HK-2 (cell line): Measurements from ENCODE around the gene SEC14L5.

Source experiments
- DNase-seq: peaks from one replicate; pipeline ENCODE4 v3.0.0-alpha.2; 2018; ENCODE audit not compliant: unreplicated experiment

Gene SEC14L5

DNA sequence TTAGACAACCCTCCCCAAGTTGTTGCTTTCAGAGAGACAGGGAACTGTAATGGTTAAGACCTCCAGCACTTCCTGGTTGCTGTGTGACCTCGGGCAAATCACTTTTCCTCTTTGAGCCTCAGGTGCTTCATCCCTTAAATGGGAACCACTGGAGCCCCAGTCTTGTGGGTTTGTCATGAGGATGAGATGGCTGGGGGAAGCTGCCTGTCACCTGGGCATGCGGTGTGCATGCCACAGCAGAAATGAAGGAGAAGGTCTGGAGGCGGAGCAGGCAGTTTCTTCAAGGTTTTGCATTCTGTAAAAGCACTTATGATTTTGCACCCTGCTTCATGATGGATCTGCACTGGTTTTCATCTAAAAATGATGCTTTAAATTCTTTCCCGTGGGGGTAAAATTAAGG, 53.5 kb downstream of the SEC14L5 start:
- no peak for DNase-seq

DNA sequence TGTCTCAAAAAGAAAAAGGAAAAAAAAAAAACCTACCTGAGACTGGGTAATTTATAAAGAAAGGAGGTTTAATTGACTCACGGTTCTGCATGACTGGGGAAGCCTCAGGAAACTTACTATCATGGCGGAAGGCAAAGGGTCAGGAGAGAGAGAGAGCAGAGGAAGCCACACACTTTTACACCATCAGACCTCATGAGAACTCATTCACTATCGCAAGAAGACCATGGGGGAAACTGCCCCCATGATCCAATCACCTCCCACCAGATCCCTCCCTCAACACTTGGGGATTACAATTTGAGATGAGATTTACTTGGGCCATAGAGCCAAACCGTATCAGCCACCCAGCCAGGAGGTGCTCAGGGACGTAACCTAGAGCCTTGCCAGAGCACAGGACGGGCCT, 54.8 kb downstream of the SEC14L5 start:
- no peak for DNase-seq

DNA sequence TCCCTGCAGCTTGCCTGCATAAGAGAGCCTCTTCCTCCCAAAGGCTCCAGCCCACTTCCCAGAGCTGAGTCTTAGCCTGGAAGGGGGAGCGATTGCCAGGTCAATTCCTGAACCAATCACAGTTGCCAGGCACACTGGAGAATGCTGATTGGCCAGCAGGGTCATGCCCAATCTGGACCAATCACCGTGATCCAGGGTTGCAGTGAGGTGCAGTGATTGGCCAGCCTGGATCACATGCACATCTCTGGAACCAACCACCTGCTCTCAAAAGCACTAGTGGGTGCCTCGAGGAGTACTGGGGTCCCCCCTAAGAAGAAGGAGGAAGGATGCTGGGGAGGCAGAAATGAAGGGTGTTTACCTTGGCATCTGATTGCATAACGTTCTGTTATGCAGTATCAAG, 57.2 kb downstream of the SEC14L5 start:
- DNase-seq, result no peak

DNA sequence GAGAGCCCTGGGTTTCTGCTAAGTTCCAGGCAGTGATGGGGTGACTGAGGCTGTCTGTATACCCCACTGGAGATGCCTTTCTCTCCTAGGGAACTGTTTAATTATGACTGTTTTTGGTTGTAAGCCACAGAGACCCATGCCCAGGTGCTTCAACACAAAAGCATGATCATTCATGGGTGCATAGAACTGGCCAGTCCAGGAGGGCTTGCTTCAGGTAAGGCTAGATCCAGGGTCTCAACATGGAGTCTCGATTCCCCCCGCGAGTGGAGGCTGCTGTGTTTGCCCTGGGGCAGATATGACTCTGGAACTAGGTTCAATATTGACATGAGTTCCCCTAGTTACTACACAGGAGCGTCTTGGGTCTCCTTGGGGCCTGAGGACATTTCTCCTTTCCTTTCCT, 57.8 kb downstream of the SEC14L5 start:
- DNase-seq, result no peak

DNA sequence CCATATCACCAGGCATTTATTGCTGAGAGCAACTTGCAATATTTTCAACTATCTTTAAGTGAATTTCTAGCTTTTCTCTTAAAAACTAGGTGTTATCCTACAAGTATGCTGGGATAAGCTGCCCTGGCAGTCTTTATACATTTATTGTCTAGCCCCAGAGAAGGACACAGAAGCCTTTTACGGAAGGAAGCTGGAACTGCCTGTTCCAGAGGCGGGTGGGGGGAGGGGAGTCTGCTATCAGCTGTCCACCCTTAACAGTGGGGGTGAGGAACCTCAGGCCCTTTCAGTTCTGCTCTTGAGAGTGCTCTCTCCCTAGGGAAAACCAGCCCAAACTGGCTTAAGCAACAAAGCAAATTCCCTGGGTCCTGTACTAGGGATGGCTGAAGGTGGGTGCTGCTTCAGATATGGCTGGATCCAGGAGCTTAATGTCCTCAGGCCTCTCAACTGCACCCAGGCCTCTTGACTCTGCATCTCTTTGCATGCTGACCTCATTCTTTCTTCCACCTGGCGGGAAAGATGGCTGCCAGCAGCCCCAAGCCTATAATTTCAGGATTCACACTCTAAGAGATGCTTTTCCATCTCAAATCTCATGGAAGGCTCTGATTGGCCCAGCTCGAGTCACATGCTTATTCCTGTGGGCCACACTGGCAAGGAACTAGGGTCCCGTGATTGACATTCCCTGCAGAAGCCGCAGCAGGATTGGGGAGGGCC, 59.0 kb downstream of the SEC14L5 start:
- DNase-seq, result no peak

DNA sequence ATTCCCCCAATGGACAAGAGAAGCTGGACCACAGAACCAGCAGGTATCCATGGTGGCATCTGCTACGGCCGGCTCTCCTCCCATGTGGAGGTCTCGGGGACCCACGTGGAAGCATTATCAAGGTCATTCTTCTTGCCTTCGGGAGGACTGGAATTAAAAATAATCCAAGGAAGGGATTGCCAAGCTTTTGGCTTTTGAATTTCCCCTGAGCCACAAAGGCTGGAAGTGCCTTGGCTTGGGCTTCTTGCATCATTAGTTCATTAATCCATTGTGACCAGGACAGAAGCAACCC, 59.5 kb downstream of the SEC14L5 start:
- DNase-seq, result no peak

DNA sequence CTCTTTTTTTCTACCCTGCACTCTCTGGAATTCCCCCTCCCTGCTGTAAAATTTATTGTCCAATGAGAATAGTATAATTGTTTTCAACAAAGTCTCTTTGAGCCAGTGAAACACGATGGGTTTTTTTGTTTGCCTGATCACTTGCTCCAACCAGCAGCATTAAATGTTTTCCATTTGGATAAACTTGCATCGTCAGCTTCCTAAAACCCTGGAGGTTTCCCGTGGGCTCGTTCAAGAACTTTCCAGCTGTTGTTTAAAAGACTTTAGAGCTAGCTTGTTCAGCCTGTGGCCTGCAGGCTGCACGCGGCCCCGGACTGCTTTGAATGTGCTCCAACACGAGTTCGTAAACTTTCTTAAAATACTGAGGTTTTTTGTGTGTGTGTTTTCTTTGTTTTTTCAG, 60.7 kb downstream of the SEC14L5 start:
- no peak for DNase-seq

DNA sequence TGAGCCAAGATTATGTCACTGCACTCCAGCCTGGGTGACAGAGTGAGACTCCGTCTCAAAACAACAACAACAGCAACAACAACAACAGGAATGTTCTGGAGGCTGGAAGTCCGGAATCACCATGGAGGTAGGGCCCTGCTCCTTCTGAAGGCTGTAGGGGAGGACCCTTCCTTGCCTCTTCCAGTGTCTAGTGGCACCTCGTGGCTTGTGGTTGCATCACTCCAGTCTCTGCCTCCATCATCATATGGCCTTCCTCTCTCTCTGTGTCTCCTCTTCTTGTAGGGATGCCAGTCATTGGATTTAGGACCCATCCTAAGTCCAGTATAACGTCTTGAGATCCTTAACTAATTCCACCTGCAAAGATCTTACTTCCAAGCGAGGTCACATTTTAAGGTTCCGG, 61.6 kb downstream of the SEC14L5 start:
- DNase-seq, result no peak

DNA sequence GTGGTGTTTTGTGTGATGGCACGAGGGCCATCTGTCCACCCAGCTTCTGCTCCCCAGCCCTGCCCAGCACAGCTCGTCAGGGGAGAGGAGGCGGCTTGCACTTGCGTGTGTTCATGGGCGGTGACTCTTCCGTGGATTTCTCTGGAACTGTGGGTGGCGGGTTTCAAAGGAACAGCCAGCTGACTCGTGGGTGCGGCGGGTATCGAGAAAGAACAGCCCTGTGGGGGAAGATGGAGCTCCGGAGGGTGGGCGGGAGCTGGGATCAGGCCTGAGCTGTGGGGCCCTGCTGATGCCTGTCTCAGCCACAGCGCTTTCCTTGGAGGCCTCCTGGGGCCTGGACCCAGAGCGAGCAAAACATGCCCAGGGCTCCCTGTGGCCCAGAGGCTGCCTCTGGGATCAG, 62.4 kb downstream of the SEC14L5 start:
- DNase-seq, result no peak

DNA sequence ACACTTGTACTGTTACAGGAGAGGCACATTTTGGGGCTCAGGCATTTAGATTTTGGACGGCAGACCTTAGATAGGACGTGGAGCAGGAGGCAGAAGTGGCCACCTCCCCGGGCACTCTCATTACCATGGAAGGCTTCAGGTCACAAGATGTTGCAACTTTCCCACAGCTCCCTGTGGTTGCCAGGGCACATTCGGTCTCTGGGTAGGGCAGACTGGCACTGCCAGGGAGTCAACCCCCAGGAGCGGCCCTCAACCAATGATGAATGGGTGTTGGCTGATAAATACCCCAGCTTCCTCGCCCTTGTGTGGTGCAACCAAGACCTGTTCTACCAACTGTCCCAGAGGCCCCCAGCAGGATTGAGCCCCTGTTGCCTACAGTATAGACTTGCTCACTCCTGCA, 64.4 kb downstream of the SEC14L5 start:
- no peak for DNase-seq

DNA sequence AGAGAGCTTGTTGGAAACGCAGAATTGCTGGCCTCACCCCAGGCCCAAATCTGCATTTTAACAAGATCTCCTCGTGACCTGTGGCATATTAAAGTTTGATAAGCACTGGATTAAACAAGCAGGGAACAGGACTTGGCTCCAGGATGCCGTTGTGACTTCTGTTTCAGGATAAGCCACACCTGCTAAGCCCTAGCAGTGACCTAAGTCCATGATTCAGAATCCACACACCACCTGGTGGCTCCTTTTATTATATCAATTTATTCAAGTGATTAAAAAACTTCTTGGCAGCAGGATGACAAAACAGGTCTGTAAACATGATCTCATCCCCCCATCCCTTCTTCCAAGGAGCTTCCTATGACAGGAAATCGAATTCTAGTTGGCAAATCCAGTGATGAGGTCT, 66.5 kb downstream of the SEC14L5 start:
- DNase-seq, result no peak

DNA sequence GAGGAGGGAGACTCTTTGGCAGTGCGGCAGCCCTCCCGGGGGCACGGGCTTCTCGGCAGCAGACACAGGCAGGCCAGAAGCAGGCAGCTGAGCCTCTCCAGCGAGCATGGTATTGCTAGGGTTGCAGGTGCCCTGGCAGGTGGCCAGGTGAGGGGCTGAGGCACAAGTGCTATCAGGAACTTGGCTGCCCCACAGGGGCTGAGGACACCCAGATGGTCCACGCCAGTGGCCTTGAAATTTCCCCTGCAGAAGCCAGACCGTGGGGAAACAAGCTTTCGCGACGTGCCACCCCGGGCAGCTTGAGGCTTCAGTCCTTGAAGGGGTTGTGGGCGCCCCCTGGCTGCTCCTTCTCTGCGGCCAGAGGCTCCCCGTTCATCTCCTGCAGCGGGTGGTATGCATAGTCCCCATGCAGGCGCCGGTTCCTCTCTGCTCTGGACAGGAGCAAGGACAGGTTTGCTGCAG, 67.1 kb downstream of the SEC14L5 start:
- no peak for DNase-seq

DNA sequence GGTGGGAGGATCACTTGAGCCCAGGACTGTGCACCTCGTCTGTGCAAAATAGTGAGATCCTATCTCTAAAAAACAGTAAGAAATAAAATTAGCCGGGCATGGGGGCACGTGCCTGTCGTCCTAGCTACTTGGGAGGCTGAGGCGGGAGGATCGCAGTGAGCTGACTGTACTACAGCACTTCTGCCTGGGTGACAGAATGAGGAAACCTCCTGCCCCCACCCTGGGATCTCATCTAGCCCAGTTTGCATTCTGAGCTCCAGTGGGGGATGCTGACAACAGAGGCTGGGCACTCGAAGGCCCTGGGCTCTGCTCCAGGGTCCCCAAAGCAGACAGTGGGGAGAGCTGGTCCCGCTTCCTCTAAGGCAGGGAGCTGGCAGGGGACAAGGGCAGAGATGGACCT, 68.5 kb downstream of the SEC14L5 start:
- no peak for DNase-seq

DNA sequence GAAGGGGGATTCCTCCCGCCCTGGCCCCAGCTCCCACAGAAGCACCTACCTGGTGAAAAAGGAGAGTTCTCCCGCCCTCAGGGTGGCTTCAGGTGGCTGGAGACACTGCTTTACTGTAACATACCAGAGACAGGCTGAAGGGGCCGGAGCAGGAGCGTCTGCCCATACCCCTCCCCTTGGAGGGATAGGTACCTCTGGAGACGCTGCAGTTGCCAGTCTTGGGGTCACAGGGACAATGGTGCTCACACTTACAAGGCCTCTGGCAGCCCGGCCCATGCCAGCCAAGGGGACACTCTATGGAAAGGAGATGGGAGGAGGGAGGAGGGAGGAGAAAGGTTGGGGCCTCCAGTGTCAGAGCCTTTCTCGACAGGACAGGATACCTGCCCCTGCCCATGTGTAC, 69.0 kb downstream of the SEC14L5 start:
- no peak for DNase-seq

DNA sequence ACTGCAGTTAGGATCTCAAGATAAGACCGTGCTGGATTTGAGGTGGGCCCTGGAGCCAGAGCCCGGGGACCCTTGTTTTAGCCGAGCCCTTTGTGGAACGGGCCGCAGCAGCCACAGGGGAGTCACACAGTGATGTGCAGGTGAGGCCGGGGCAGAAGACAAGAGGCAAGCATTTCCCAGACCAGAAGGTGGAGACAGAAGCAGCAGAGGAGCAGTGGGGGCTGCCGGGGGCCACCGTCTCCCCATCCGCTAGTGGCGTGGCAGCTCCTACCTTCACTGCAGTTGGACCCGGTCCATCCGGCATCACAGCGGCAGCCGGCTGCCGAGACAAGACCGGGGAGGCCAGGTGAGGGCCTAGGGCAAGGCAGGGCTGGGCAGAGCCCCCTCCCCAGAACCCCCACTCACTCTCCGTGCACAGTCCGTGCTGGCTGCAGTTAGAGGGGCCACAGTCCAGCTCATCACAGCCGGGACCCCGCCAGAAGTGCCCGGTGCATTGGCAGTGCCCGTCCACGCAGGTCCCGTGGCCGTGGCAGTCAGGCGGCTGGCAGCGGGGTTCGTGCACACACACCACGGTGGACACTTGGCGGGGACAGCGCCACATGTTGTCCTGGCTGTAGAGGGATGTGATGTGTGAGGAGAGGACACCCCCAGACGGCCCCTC, 69.6 kb downstream of the SEC14L5 start:
- DNase-seq, result no peak

DNA sequence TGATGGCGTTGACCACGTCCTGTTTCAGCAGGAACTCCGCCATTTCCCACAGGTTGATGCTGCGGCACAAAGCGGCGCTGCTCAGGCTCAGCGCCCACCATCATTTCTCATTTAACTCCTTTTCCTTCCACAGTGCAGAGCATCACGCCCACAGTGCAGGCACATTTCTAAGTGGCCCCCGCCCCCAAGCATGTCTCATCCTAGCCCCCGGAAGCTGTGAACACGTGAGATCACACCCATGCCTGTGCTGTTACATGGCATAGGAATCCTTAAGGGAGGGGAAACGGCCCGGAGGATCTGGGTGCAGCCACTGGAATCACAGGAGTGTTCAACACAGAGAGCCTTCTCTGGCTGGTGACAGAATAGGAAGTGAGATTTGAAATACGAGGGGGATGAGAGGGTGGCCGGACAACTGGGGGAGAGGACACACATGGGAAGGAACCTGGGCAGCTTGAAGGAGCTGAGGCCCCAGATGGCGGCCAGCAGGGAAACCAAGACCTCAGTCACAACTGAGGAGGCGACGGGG, 70.9 kb downstream of the SEC14L5 start:
- DNase-seq, result no peak

DNA sequence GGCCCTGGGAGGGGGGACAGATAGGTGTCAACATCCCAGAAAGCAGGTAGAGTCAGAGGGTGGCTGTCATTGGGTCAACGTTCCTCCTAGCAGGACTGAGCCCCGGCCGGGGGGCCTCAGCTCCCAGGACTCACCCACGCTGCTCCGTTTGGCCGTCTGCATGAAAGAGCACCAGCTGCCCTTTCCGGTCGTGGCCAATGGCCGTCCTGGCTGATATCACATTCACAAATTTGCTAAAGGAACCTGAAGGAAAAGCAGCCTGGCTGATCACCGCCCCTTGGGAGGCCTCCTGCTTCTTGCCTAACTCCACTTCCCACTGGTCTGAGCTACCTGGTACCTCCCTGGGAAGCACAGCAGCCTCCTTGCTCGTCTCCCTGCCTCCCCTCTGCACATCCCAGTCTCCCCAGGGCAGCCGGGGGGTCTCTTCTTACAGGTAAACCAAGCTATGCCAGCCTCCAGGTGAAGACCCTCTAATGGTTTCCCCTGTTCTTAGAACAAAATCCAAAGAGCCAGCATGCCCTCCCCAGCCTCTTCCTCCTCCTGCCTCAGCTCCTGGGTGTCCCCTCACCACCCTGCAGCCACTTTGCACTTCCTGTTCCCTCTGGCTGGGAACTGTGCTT, 72.2 kb downstream of the SEC14L5 start:
- DNase-seq, result no peak

DNA sequence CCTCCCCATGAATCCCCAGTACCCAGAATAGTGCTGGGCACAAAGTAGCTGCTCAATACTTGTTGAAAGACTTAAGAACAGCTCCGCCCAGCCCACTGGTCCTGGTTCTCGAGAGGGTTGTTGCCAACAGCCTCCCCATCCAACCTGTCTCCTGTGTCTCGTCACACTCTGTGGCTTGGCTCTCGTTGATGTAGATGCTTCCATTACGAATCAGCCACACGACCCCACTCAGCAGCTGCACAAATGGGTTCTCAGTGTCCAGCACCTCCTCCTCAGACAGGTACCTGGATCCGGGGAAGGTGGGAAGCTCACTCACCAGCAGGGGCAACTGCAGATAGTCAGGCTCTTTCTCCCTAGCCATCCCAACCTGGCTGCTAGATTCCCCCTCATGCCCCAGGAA, 73.5 kb downstream of the SEC14L5 start:
- no peak for DNase-seq

DNA sequence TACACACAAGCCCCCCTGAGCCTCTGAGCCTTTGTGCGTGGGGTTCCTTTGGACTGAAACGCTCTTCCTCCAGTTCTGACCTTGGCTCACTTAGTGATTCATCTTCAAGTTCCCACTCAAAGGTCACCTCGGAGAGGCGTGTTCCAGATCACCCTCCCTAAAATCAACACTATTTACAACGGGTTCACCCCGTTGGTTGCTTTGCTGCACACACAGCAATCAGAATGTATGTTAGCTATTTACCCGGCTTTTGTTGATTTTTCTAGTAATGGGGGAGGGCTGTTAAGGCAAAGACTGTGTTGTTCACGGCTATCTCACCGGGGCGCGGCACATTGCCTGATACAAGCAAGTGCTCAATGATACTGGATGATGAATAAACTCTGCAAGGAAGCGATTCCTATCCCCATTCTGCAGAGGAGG, 74.6 kb downstream of the SEC14L5 start:
- DNase-seq, result no peak

DNA sequence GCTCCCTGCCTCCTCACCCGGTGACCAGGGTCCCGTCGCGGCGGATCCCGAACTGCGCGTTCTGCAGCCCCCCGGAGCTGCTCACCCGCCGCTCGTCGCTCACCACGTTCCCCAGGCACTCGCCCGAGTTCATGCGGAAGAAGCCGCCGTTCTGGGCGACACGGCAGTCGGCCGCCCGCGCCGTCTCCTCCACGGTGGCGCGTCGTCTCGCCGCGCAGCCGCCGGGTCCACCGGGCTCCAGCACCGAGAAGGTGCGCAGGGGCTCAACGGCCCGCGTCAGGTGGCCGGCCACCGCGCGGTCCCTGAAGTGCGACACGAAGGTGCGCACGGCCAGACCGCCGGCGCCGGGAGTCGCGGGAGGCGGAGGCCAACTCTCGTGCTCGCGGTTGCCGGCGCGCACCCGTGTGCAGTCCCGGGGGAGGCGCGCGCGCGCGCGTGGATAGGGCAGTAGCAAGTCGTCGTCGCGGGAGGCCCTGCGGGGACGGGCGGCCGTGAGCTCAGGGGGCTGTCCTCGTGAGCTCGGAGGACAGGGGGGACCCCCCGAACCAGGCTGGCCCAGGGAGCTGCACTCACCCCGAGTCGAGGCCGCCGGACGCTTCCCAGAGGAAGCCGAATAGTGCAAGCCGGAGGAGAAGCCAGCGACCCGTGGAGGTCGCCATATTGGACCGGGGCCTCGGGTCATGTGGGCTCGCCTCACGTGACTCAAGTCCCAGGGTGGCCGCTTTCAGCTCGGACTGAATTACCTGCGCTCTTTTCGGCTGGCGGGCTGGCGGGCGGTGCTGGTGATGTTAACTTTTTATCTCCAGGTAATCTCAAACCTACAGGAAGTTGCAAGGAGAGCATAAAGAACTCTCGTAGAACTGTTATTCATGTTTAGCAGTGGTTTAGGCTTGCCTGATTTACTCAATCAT, 75.4 kb downstream of the SEC14L5 start, which contains the start of gene NAGPA:
NAGPA (minus strand) TSS at position 680 of the 911 bp plus-strand sequence; CDS start at position 659, 21 bp downstream.
- DNase-seq, result peak; percentile 79

DNA sequence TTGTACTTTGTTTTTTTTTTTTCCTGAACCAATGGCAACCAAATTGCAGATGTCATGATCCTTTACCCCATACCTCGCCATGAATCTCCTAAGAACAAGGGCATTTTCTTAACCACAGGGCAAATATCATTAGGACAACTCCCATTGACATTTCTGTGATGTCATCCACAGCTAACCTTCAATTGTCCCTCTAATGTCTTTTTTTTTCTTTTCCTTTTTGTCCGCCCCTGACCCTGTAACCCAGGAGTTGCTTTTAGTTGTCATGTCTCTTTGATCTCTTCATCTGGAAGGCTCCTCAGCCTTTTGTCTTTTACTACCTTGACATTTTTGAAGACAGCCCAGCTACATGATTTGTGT, 76.0 kb downstream of the SEC14L5 start:
- DNase-seq, result no peak

DNA sequence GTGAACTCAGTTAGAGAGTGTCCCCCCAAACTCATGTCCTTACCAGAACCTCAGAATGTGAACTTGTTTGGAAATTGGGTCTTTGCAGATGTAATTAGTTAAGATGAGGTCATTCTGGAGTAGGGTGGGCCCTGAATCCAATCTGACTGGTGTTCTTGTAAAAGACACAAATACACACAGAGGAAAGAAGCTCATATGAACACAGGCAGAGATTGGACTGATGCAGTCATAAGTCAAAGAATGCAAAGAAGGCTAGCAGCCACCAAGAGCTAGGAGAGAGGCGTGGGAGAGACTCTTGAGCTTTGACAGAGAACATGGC, 77.7 kb downstream of the SEC14L5 start:
- no peak for DNase-seq
